HG03103 (cell line): Measurements from ENCODE around the gene BCL7C.

ENCODE experiments used
- ATAC-seq: cut with Tn5 transposase; IDR thresholded peaks from one replicate; pipeline ENCODE4 v1.9.1; 2021; ENCODE audit warnings: low read depth; ENCODE audit not compliant: unreplicated experiment

The BCL7C gene

DNA sequence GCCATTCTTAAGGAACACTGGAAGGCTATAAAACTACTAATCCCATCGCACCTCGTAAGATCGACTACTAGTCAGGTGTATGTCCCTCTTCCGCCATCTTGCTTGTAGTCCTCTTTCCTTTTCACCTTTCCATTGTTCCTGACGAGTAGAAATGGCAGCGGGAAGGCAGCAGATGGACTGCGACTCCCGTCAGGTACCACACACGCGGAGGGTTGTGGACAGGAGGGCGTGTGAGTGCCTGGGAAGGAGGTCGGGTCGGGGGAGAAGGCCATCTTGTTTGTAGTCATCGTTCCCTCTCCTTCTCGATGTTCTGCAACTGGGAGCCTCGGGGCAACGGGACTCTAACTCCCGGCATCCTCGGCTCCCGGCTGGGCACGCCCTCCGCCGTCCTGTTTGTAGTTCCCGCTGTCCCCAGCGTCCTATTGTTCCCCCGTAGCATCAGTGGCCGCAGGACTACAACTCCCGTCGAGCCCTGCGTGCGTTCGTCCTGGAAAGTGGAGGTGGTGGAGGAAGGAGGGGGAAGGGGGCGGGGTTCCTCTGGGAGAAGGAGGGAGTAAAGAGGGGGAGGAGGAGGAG, 29.2 kb upstream of the BCL7C start:
- ATAC-seq: peak; percentile 53

DNA sequence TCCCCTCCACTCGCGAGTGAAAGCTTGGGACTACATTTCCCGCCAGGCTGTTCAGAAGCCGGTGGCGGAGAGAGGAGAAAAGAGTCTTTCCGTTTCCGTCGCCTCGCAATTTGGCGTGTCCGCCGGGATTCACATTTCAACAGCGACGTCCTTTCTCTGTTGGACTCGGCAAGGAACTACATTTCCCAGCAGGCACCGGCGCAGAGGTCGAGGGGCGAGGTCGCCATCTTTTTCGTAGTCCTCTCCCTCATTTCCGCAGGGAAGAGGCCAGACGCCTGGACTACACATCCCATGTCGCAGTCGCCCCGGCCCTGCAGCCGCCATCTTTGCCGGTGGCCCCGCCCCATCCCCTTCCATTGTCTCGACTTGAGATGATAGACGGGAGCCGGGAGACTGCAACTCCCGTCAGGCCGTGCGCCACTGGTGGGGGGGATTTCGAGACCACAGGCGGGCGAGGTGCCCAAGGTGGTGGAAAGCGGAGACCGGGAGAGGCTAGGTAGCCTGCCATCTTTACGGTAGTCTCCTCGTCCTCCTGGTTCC, 28.6 kb upstream of the BCL7C start:
- peak; percentile 56 for ATAC-seq

DNA sequence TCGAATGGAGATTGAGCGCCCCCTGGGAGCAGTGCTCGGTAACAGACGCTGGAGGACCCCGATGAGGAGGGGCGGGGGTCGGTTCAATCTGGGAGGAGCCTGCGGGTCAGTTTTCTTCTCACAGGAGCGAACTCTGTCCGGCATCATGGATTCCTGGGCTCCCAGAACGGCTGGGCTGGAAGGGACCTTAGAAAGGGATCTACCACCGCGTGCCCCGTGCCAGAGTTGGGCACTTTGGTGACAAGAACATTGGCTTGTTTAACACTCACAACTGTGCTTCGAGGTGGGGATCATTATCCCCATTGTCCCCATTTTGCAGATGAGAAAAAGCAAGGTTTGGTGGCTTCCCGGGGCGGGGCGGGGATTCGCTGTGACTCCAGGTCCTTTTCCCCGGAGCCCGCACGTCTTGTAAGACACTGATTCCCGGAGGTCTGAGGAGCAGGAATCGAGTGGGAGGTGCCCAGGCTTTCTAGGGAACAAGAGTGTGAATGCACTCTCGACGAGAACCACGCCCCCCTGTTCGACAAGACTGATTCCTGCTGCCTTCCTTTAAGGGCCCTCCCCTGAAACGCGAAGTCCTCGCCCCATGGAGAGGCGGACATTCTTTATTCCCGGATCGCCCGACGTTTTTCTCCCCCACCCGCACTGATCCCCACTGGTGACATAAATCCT, 28.0 kb upstream of the BCL7C start:
- ATAC-seq: peak; percentile 11

DNA sequence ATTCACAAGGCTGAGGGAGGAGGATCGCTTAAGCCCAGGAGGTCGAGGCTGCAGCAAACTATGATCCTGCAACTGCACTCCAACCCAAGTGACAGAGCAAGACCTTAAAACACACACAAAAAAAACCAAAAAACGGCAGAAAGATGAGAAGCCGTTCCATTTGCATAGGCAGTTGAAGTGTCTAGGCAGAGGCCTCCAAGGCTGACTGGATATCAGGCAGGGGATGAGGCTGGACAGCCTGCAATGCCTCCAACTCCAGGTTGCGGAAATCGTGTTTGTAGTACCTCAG, 27.5 kb upstream of the BCL7C start:
- no peak for ATAC-seq

DNA sequence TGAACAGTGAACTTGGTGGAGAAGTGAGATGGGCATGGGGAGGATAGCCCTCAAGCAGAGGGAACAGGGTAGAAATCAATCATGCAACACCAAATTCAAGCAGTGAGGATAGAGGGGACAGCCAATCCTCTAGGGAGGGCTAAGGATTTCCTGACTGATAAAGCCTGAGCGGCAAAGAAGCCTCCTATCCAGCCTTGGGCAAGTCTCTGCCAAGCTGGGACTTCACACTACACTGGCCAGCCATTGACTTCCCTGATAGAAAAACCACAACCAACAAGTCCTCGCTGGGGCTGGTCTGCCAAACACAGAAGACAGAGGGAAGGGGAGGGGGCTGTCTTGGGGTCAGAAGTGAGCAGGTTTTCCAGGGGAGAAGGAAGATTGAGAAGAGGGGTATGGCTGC, 27.0 kb upstream of the BCL7C start:
- ATAC-seq: no peak

DNA sequence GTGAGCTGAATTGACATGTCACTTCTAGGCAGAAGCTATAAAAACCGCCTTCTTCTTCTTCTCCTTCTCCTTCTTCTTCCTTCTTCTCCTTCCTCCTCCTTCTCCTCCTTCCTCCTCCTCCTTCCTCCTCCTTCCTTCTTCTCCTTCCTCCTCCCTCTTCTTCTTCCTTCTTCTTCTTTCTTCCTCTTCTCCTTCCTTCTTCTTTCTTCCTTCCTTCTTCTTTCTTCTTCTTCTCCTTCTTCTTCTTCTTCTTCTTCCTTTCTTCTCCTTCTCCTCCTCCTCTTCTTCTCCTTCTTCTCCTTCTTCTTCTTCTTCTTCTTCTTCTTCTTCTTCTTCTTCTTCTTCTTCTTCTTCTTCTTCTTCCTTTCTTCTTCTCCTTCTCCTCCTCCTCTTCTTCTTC, 24.7 kb upstream of the BCL7C start:
- no peak for ATAC-seq

DNA sequence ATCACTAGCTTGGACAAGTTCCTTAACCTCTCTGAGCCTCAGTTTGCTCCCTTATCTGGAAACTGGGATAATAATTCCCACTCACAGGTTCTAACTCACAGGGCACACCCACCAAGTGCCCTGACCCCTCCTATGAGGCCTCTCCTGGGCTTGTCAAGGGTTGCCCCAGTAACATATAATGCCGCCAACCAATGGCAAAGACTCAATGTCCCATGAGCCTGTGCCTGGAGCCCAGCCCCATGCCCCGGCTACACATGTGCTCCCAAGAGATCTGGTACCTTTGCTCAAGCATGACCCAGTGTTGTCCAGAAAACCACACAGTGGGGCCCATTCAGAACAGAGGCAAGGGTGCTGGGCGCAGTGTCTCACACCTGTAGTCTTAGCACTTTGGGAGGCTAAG, 21.0 kb upstream of the BCL7C start:
- ATAC-seq: no peak

DNA sequence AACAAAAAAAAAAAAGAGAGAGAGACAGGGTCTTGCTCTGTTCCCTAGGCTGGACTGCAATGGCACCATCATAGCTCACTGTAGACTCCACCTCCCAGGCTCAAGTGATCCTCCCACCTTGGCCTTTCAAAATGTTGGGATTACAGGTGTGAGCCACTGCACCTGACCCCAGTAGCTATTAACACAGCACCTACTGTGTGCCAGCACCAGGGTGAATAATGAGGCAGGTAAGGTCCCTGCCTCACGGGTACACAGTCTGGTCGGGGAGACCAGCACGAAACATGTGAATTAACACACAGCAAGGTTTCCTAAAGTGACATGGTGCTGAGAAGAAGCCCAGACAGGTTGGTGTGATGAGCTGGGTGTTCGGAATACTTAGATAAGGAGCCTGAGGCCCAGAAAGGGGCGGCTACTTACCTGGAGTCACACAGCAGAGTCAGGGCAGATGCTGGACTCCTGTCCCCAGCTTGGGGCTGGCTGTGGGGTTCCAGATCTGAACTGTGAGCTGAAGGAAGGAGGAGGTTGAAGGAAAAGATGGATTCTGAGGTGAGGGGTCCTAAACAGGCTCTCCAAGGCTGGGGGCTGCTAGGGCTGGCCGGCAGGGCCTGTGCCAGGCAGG, 19.0 kb upstream of the BCL7C start:
- no peak for ATAC-seq

DNA sequence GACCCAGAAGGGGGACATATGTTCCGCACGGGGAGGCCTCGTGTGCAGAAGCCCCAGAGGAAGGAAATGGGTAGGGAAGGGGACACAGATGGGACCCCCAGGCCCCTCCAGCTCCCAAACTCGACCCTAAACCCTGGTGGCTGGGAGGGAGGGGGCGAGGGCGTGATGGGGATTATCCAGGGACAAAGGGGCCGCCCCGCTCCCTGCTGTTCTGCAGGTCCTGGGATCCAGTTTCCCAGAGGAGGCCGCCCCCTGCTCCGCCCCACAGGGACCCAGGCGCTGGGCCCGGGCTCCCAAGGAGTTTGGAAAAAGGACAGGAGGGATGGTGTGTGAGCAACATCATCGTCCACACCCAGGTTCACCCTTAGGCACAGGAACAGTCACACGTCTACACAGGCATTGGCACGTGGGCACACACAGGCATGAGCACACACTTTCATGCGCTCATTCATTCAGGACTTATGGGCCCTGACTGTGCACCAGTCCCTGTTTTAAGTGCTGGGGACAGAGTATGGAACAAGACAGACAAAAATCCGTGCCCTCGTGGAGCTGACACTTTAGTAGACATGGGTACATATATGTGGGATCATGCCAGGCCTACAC, 16.7 kb upstream of the BCL7C start:
- ATAC-seq: no peak

DNA sequence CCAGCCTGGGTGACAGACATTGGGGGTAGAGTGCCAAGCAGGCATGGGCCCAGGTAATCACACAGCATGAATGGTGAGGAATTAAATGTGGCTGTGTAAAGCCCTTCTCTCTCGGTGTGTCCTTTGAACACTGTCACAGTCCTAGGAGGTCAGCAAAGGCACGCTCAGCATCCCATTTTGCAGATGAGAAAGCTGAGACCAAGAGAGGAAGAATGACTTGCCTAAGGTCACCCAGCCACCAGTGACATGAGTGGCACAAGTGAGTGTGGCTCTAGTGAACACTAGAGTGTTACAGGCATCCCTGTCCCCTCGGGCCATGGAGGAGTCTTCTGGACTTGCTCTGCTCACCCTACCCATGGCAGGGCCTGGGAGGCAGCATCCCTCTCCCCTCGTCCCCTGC, 13.2 kb upstream of the BCL7C start:
- no peak for ATAC-seq

DNA sequence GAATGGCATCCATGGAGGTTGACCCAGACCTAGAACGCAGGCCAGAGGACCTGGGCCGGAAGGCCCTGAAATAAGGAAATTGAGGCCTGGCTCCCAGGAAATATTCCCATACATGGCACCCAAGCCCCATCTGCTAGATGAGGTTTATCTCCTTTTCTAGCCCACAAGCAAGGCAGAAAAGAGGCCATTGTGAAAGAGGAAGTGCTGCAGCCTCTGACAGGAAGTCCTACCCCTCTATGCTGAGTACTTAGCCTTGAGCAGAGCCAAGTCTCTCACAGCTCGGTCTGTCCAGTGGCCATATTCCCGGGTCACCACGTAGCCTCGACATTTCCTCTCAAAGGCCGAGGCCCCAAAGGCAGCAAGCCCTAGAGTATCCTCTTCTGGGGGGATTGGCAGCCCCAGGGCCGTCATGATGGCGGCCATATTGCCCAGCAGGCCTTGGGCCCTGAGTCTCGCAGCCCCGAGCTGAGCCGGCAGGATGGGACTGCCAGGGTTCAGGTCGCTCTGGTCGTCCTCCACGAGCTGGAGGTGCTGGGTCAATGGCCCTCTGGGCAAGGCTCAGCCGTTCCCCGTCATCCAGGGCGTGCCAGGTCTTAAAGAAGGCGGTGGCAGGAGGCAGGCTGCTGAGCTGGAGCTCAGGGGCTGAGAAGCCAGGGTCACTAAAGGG, 10.4 kb upstream of the BCL7C start:
- ATAC-seq: no peak

DNA sequence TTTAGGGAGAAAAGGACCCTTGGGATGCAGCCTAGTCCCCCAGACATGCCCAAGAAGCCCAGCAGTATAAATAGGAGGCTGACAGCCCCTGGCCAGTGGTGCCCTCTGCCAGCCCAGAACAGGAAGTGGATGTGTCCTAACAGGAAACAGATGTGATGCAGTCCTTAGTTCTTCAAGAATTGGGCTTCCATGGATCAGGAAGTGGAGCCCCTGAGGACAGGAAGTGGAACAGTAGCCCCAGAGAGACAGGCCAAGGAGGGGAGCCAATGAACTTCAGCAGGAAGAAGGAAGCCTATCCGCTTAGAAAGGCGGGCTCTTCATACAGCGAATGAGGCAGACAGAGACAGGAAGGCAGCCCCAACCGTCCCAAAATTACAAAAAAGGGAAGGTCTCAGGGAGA, 9.7 kb upstream of the BCL7C start:
- no peak for ATAC-seq

DNA sequence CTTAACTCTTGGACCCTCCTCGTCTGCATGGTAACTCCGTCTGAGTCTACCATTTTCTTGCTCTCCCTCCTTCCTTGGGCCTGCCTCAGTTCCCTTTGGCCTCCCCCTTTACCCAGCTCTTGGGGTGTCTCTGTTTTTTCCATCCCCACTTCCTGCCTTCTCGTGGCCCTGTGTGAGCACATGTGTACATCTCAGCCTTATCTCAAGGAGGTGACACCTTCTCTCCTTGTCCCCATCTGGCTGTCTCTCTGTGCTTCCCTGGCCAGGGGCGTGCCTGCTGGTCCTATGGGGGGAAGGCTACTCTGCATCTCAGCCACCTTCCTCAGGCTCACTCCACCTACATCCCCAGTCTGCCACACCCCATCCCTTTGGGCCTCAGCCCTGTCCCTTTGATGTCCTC, 9.1 kb upstream of the BCL7C start:
- no peak for ATAC-seq

DNA sequence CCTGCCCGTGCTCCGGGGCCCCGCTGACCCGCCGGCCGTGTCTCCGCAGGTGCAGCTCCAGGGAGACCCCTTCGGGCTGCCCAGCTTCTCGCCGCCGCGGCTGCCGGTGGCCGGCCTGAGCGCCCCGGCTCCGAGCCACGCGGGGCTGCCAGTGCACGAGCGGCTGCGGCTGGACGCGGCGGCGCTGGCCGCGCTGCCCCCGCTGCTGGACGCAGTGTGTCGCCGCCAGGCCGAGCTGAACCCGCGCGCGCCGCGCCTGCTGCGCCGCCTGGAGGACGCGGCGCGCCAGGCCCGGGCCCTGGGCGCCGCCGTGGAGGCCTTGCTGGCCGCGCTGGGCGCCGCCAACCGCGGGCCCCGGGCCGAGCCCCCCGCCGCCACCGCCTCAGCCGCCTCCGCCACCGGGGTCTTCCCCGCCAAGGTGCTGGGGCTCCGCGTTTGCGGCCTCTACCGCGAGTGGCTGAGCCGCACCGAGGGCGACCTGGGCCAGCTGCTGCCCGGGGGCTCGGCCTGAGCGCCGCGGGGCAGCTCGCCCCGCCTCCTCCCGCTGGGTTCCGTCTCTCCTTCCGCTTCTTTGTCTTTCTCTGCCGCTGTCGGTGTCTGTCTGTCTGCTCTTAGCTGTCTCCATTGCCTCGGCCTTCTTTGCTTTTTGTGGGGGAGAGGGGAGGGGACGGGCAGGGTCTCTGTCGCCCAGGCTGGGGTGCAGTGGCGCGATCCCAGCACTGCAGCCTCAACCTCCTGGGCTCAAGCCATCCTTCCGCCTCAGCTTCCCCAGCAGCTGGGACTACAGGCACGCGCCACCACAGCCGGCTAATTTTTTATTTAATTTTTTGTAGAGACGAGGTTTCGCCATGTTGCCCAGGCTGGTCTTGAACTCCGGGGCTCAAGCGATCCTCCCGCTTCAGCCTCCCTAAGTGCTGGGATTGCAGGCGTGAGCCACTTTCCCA, 8.4 kb upstream of the BCL7C start:
- ATAC-seq: no peak

DNA sequence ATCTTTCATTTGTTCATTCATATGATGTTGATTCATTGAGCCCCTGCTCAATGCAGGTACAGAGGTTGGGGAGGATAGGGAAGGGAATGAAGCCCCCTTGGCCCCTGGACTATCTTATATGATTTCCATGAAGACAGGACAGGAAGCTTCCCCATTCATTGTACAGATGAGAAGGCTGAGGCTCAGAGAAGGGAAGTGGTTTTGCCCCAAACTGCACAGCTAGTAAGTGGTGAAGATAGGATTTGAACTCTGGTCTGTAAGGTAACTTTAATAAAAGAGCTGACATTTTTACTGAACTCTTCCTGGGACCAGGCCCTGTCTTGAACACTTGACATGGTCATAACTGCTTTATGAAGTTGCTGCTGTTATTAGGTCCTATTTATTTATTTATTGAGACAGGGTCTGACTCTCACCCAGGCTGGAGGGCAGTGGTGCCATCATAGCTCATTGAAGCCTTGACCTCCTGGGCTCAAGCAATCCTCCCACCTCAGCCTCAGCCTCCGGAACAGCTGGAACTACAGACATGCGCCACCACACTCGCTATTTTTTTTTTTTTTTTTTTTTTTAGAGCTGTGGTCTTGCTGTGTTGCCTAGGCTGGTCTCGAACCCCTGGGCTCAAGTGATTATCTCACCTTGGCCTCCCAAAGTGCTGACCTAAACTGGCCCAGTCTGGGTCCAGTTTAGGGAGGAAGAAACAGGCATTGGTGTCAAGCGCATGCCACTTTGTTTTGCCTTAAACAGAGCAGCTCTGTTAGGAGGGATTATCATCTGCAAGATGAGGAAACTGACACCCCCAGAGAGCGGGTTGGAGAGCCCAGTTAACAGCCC, 7.5 kb upstream of the BCL7C start:
- no peak for ATAC-seq

DNA sequence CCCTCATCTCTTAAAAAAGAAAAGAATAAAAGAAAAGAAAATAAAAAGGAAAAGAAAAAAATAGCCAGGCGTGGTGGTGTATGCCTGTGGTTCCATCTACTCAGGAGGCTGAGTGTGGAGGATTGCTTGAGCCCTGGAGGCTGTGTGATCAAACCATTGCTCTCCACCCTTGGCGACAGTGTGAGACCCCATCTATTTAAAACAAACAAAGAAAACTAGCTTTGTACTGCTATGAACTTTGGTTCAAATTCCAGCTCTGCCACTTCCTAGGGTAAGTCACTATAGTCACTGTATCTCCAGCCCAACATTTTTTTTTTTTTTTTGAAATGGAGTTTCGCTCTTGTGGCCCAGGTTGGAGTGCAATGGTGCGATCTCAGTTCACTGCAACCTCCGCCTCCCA, 6.7 kb upstream of the BCL7C start:
- no peak for ATAC-seq

DNA sequence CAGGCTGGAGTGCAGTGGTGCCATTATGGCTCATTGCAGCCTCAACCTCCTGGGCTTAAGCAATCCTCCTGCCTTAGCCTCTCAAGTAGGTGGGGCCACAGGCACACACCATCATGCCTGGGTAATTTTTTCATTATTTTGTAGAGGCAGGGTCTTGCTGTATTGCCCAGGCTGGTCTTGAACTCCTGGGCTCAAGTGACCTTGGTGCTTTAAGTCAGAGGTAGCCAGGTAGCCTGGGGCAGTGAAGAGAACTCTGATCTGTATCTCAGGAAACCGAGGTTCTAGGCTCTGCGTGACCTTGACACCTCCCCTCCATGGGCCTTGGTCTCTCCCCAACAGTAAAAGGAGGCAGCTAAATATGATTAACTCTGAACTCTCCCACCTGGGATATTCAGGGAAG, 5.9 kb upstream of the BCL7C start:
- ATAC-seq: no peak

DNA sequence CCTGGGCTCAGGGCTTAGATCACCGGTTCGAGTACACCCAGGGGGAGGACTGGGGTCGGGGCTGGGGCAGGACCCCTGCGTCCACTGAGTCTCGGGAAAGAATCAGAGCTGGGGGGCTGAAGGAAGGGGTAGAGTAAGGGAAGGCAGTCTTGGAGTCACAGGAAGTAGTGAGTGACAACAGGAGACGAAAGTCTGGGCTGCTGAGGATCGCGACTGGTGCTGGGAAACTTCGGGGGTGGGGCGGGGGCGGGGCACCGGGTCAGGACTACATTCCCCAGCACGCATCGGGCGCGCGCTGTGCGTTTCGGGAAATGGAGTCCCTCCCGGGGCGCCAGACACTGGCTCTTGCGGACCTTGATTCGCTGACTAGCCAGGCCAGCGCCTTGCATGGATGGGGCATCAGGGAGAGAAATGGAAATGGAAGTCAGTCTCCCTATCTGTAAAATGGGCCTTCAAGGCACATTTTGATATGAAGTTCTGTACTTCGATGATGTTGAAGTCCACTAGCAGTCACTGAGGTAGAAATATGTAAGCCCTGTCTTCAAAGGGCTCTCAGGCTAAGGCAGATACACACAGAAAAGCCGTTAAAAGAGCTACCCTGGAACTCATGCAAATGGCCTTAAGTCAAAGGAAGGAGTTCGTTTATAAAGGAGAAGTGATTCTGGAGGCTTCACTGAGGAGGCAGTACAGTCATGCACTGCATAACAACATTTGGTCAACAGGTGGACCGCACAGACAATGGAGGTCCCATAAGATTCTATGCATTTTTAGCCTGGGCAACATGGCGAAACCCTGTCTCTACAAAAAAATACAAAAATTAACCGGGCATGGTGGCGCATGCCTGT, 3.2 kb upstream of the BCL7C start:
- ATAC-seq: no peak
